Measurements from ENCODE around the gene SPTBN4. TPM values are rescaled to one million over a fixed set of nuclear protein-coding genes. Genes with fewer than 3 reads are reported as not detected.

Gene SPTBN4
- total and polyA plus RNA-seq, 10 of the 15 experiments (the other 5 are each of a cell fraction or from before 2014, with no cell fraction given) = 0.04 to 1.1 (median 0.34) TPM; not detected in 1

DNA sequence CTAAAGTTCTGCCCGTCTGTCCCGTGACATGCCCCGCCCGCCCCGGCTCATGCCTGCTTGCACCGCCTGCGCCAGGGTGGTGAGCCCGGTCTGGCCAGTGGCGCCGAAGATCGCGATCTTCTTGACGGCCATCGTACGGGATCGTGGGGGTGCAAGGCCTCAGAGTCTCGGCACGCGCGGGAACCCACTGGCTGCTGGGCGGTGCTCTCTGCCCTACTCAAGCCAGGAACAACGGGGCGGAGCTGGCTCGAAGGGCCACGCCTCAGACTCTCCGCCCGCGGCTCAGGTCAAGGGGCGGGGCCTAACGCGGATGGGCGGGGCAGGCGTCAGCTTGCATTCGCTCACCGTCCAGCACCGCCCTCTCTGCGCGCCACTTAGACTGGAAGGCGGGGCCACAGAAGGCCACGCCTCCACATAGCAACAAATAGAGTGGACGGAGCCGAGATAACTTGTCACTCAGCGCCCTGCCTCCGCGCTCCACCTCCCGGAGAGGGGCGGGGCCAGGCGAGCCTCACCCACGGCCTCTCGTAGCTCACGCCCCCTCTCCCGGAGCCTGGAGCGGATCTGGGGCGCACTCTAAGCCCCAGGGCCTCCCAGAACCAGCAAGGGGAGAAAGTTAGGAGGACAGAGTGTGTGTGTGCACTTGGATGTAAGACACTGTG, 1.1 kb upstream of the SPTBN4 start, which contains the start of gene BLVRB:
TSS of gene BLVRB (minus strand) at position 189 of the 662 bp plus-strand sequence. CDS start at position 132, 57 bp downstream.
- FAIRE-seq (peak; percentile 99), DNase-seq (ENCODE audit: low read depth, low spot score) (peak; percentile 96), ATAC-seq (peak; percentile 89)
- no peaks in the 10 kb centered on the region for H3K9me3 ChIP-seq (replicated peaks; ENCODE audit: control insufficient read depth, insufficient read depth, low read length)
- peaks cover 0 to 2% of the 10 kb centered on the region in 2 experiments; a peak in 3 of 4 replicates for H3K27me3 ChIP-seq (replicated peaks in 1 of 2; ENCODE audit: control insufficient read depth in 2 of 2, insufficient read depth in 2 of 2, low read length in 1 of 2)
- H3K4me2 ChIP-seq (ENCODE audit: control insufficient read depth, insufficient read depth) = peak within 1 kb of the TSS; percentile 82
- peak within 1 kb of the TSS; percentile 66 for H3K4me3 ChIP-seq
- H3K4me1 ChIP-seq (ENCODE audit: control insufficient read depth, insufficient read depth, low read length) = peaks cover 31% of the 10 kb centered on the region
- BruUV-seq (replicated peaks) = no TSS peak
- CTCF ChIA-PET = interaction anchor here (0.6 to 4.7 kb wide), 18 partner anchors 11 to 169 kb away, joined by 3 to 67 read pairs (median 5); partner anchors contain the start of gene SERTAD1
- 1% methylated on average over 52 of the region's 54 CpGs for WGBS (ENCODE audit: insufficient coverage, insufficient replicate concordance, low lambda C conversion rate, missing lambda C conversion rate)
- H3K27ac ChIP-seq (ENCODE audit: control insufficient read depth, insufficient read depth) = peak within 1 kb of the TSS; percentile 61
- H3K9ac ChIP-seq (ENCODE audit: control insufficient read depth, insufficient read depth, low read length) = peak within 1 kb of the TSS; percentile 81
- intact Hi-C loops (cut with micrococcal nuclease; ENCODE audit: unreplicated experiment) (loop anchor here (2.0 kb wide), 1 partner anchor 133 kb away; no protein-coding TSS in a partner anchor), in situ Hi-C loops (cut with MboI) (no loop called here)
- no peaks in the 10 kb centered on the region for H4K20me1 ChIP-seq (ENCODE audit: control insufficient read depth, insufficient read depth)
- peak within 1 kb of the TSS; percentile 95 for H2AFZ ChIP-seq (ENCODE audit: control insufficient read depth, low read depth, low read length)
- SMC1A ChIA-PET (ENCODE audit: uncharacterized antibody, unreplicated experiment) = interaction anchor here (0.7 to 3.4 kb wide), 12 partner anchors 22 to 161 kb away, joined by 3 to 18 read pairs (median 3); partner anchors contain the start of gene SERTAD3
- POLR2A ChIA-PET = interaction anchor here (0.5 to 1.9 kb wide), 12 partner anchors 9 to 512 kb away, joined by 3 to 15 read pairs (median 5); partner anchors contain the start of gene SERTAD1
- H3K36me3 ChIP-seq (ENCODE audit: control insufficient read depth in 2 of 2, insufficient read depth in 2 of 2, low read length in 1 of 2) = no peaks in the 10 kb centered on the region
- no peaks in the 10 kb centered on the region for H3K79me2 ChIP-seq (ENCODE audit: control insufficient read depth, insufficient read depth, low read length)
- RAD21 ChIA-PET (ENCODE audit: unreplicated experiment) = interaction anchor here (0.6 to 4.6 kb wide), 20 partner anchors 12 to 276 kb away, joined by 3 to 26 read pairs (median 4); partner anchors contain the start of genes C19orf47, PLD3 and SERTAD1
- TF ChIP-seq, protein P1, sequence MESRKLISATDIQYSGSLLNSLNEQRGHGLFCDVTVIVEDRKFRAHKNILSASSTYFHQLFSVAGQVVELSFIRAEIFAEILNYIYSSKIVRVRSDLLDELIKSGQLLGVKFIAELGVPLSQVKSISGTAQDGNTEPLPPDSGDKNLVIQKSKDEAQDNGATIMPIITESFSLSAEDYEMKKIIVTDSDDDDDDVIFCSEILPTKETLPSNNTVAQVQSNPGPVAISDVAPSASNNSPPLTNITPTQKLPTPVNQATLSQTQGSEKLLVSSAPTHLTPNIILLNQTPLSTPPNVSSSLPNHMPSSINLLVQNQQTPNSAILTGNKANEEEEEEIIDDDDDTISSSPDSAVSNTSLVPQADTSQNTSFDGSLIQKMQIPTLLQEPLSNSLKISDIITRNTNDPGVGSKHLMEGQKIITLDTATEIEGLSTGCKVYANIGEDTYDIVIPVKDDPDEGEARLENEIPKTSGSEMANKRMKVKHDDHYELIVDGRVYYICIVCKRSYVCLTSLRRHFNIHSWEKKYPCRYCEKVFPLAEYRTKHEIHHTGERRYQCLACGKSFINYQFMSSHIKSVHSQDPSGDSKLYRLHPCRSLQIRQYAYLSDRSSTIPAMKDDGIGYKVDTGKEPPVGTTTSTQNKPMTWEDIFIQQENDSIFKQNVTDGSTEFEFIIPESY (IDR thresholded peaks at IDR 0.05) = no peak
- TF ChIP-seq SRF (IDR thresholded peaks at IDR 0.05; ENCODE audit: low read depth in 2 of 2, low read length in 2 of 2) (no peak), RAD21 (IDR thresholded peaks at IDR 0.05; ENCODE audit: insufficient read depth, low read depth, low read length) (no peak), IKZF1 (conservative IDR thresholded peaks at IDR 0.05) (no peak; the same call in 1 of the 2 replicates), NR2C2 (IDR thresholded peaks at IDR 0.05; ENCODE audit: borderline replicate concordance, control insufficient read depth, insufficient read length, low read depth) (no peak), DPF2 (IDR thresholded peaks at IDR 0.05) (no peak), CEBPB (IDR thresholded peaks at IDR 0.05; ENCODE audit: borderline replicate concordance in 1 of 2, low read depth in 2 of 2, low read length in 2 of 2) (no peak), ZNF217 (IDR thresholded peaks at IDR 0.05) (no peak), GABPA (IDR thresholded peaks at IDR 0.05; ENCODE audit: low read depth) (no peak), CBX3 (IDR thresholded peaks at IDR 0.05; ENCODE audit: borderline replicate concordance, low read depth) (no peak), YY1 (IDR thresholded peaks at IDR 0.05; ENCODE audit: low read depth, low read length) (peak; percentile 60), TBL1XR1 (IDR thresholded peaks at IDR 0.05; ENCODE audit: low read depth, low read length) (no peak)
- TF ChIP-seq, protein P2, sequence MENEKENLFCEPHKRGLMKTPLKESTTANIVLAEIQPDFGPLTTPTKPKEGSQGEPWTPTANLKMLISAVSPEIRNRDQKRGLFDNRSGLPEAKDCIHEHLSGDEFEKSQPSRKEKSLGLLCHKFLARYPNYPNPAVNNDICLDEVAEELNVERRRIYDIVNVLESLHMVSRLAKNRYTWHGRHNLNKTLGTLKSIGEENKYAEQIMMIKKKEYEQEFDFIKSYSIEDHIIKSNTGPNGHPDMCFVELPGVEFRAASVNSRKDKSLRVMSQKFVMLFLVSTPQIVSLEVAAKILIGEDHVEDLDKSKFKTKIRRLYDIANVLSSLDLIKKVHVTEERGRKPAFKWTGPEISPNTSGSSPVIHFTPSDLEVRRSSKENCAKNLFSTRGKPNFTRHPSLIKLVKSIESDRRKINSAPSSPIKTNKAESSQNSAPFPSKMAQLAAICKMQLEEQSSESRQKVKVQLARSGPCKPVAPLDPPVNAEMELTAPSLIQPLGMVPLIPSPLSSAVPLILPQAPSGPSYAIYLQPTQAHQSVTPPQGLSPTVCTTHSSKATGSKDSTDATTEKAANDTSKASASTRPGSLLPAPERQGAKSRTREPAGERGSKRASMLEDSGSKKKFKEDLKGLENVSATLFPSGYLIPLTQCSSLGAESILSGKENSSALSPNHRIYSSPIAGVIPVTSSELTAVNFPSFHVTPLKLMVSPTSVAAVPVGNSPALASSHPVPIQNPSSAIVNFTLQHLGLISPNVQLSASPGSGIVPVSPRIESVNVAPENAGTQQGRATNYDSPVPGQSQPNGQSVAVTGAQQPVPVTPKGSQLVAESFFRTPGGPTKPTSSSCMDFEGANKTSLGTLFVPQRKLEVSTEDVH (IDR thresholded peaks at IDR 0.05; ENCODE audit: low read depth, partially characterized antibody) = no peak
- TF ChIP-seq, protein P3, sequence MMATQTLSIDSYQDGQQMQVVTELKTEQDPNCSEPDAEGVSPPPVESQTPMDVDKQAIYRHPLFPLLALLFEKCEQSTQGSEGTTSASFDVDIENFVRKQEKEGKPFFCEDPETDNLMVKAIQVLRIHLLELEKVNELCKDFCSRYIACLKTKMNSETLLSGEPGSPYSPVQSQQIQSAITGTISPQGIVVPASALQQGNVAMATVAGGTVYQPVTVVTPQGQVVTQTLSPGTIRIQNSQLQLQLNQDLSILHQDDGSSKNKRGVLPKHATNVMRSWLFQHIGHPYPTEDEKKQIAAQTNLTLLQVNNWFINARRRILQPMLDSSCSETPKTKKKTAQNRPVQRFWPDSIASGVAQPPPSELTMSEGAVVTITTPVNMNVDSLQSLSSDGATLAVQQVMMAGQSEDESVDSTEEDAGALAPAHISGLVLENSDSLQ (IDR thresholded peaks at IDR 0.05) = peak; percentile 97
- TF ChIP-seq, protein P4, sequence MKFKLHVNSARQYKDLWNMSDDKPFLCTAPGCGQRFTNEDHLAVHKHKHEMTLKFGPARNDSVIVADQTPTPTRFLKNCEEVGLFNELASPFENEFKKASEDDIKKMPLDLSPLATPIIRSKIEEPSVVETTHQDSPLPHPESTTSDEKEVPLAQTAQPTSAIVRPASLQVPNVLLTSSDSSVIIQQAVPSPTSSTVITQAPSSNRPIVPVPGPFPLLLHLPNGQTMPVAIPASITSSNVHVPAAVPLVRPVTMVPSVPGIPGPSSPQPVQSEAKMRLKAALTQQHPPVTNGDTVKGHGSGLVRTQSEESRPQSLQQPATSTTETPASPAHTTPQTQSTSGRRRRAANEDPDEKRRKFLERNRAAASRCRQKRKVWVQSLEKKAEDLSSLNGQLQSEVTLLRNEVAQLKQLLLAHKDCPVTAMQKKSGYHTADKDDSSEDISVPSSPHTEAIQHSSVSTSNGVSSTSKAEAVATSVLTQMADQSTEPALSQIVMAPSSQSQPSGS (IDR thresholded peaks at IDR 0.05; ENCODE audit: low read length) = no peak
